ENCODE data around the gene OR51V1.
"Not testable (repeated sequence)": the region's sequence is repeated elsewhere in the genome, so short reads cannot be mapped to it uniquely, and the experiment has no call there.

OR51V1 gene

GRCh38 chr11:5161045-5161444, 39.4 kb downstream of the OR51V1 start:
- not testable (repeated sequence) for H3K9ac ChIP-seq (ENCODE audit: low read depth, low read length); H3K4me2 ChIP-seq (ENCODE audit: insufficient read depth, low read length); H2AFZ ChIP-seq (ENCODE audit: low read depth, low read length); H3K4me3 ChIP-seq (ENCODE audit: low read depth in 1 of 2, low read length in 2 of 2); H3K36me3 ChIP-seq (ENCODE audit: insufficient read depth, low read length); H3K9me3 ChIP-seq (ENCODE audit: insufficient read depth, low read length, severe bottlenecking); DNase-seq; H4K20me1 ChIP-seq (ENCODE audit: insufficient read depth, low read length); H3K79me2 ChIP-seq (ENCODE audit: insufficient read depth, low read length); H3K27me3 ChIP-seq (ENCODE audit: insufficient read depth, low read length, poor library complexity); H3K27ac ChIP-seq (ENCODE audit: low read length); H3K4me1 ChIP-seq (ENCODE audit: insufficient read depth, low read length); ATAC-seq (ENCODE audit: insufficient read depth, low read depth)

GRCh38 chr11:5160217-5160616, 40.3 kb downstream of the OR51V1 start:
- not testable (repeated sequence) for H3K9me3 ChIP-seq (ENCODE audit: insufficient read depth, low read length, severe bottlenecking); DNase-seq; H3K27ac ChIP-seq (ENCODE audit: low read length); H3K9ac ChIP-seq (ENCODE audit: low read depth, low read length); H3K79me2 ChIP-seq (ENCODE audit: insufficient read depth, low read length); H3K4me3 ChIP-seq (ENCODE audit: low read depth in 1 of 2, low read length in 2 of 2); H4K20me1 ChIP-seq (ENCODE audit: insufficient read depth, low read length); H2AFZ ChIP-seq (ENCODE audit: low read depth, low read length); H3K4me2 ChIP-seq (ENCODE audit: insufficient read depth, low read length); H3K36me3 ChIP-seq (ENCODE audit: insufficient read depth, low read length); ATAC-seq (ENCODE audit: insufficient read depth, low read depth); H3K4me1 ChIP-seq (ENCODE audit: insufficient read depth, low read length); H3K27me3 ChIP-seq (ENCODE audit: insufficient read depth, low read length, poor library complexity)

- H3K27ac ChIP-seq (ENCODE audit: low read length) = no peak overlapping the region
- TF ChIP-seq CTCF (IDR thresholded peaks at IDR 0.05; ENCODE audit: borderline replicate concordance, extremely low read depth, low read length, poor library complexity, severe bottlenecking) (no peak), EZH2 (IDR thresholded peaks at IDR 0.05; ENCODE audit: borderline replicate concordance, low read depth, low read length, severe bottlenecking) (no peak)
- no peak overlapping the region for H3K4me3 ChIP-seq (ENCODE audit: low read depth in 1 of 2, low read length in 2 of 2)
Observed at GRCh38 chr11:5159806-5160205, 40.7 kb downstream of the OR51V1 start.

GRCh38 chr11:5154657-5155056, 45.8 kb downstream of the OR51V1 start, which contains the start of gene OR52A1:
Gene OR52A1, minus strand, starts transcription at chr11:5154757. Its CDS starts 2,388 bp downstream, at chr11:5152369.
- ATAC-seq (ENCODE audit: insufficient read depth, low read depth) = no peak

More at GRCh38 chr11:5159806-5160205, 40.7 kb downstream of the OR51V1 start:
- Histone ChIP-seq H3K9me3 (ENCODE audit: insufficient read depth, low read length, severe bottlenecking) (no peaks in the 10 kb centered on the region), H3K9ac (ENCODE audit: low read depth, low read length) (no peak overlapping the region), H3K4me2 (ENCODE audit: insufficient read depth, low read length) (no peak overlapping the region), H3K79me2 (ENCODE audit: insufficient read depth, low read length) (no peaks in the 10 kb centered on the region), H3K27me3 (ENCODE audit: insufficient read depth, low read length, poor library complexity) (no peaks in the 10 kb centered on the region), H3K36me3 (ENCODE audit: insufficient read depth, low read length) (no peaks in the 10 kb centered on the region), H4K20me1 (ENCODE audit: insufficient read depth, low read length) (no peaks in the 10 kb centered on the region), H3K4me1 (ENCODE audit: insufficient read depth, low read length) (no peaks in the 10 kb centered on the region), H2AFZ (ENCODE audit: low read depth, low read length) (no peak overlapping the region)
- DNase-seq = no peak
- ATAC-seq (ENCODE audit: insufficient read depth, low read depth) = no peak

More at GRCh38 chr11:5154657-5155056, 45.8 kb downstream of the OR51V1 start, which contains the start of gene OR52A1:
- Histone ChIP-seq H3K9me3 (ENCODE audit: insufficient read depth, low read length, severe bottlenecking) (no peaks in the 10 kb centered on the region), H3K27me3 (ENCODE audit: insufficient read depth, low read length, poor library complexity) (peaks cover 8% of the 10 kb centered on the region), H3K36me3 (ENCODE audit: insufficient read depth, low read length) (no peaks in the 10 kb centered on the region), H3K4me3 (ENCODE audit: low read depth in 1 of 2, low read length in 2 of 2) (no peak within 1 kb of the TSS), H2AFZ (ENCODE audit: low read depth, low read length) (no peak within 1 kb of the TSS), H3K4me1 (ENCODE audit: insufficient read depth, low read length) (no peaks in the 10 kb centered on the region), H3K27ac (ENCODE audit: low read length) (no peak within 1 kb of the TSS), H3K9ac (ENCODE audit: low read depth, low read length) (no peak within 1 kb of the TSS), H4K20me1 (ENCODE audit: insufficient read depth, low read length) (no peaks in the 10 kb centered on the region), H3K79me2 (ENCODE audit: insufficient read depth, low read length) (no peaks in the 10 kb centered on the region), H3K4me2 (ENCODE audit: insufficient read depth, low read length) (no peak within 1 kb of the TSS)
- DNase-seq = no peak
- TF ChIP-seq CTCF (IDR thresholded peaks at IDR 0.05; ENCODE audit: borderline replicate concordance, extremely low read depth, low read length, poor library complexity, severe bottlenecking) = no peak
- TF ChIP-seq EZH2 (IDR thresholded peaks at IDR 0.05; ENCODE audit: borderline replicate concordance, low read depth, low read length, severe bottlenecking) = no peak

Measured in DND-41 (cell line).